PC-3 (cell line): Measurements from ENCODE around the gene SRP68. TPM values are rescaled to one million over a fixed set of nuclear protein-coding genes. Genes with fewer than 3 reads are reported as not detected.

Source experiments
- ATAC-seq: fragments of 200-7000 bp; cut with Tn5 transposase; 2 replicates; pipeline ENCODE4 v1.9.1; 2020; ENCODE audit warnings: mild to moderate bottlenecking, moderate library complexity
- BruUV-seq: library from RNA; stranded (reverse); fragments of 400-500 nt; replicated peaks from 2 replicates; lab custom pipeline; 2021; lab: Mats Ljungman, UMichigan
- CTCF ChIA-PET: fragments of 300-600 bp; sonication (Branson Sonifier 250); formaldehyde crosslinking; loops from one replicate; lab custom pipeline; 2022; ENCODE audit warnings: antibody characterized with exemption; lab: Charles Lee
- POLR2A ChIA-PET: fragments of 300-600 bp; sonication (Branson Sonifier 250); formaldehyde crosslinking; loops from one replicate; lab custom pipeline; 2022; ENCODE audit warnings: antibody characterized with exemption; ENCODE audit not compliant: unreplicated experiment; lab: Charles Lee
- DNase-seq: peaks from one replicate; pipeline ENCODE4 v3.0.0-alpha.2; 2015
- H2AFZ ChIP-seq: fragments of 300-600 bp; sonication (generic); 2 replicates; pipeline ENCODE4 v1.6.0; 2016; ENCODE audit warnings: antibody characterized with exemption, low read length
- H3F3A ChIP-seq: fragments of 300-600 bp; sonication (generic); one replicate; pipeline ENCODE4 v1.6.0; 2017; ENCODE audit warnings: antibody characterized with exemption, low read length, control low read depth, mild to moderate bottlenecking; ENCODE audit not compliant: unreplicated experiment
- H3K27ac ChIP-seq: fragments of 300-600 bp; sonication (generic); 2 replicates; pipeline ENCODE4 v1.5.1; 2016; ENCODE audit warnings: mild to moderate bottlenecking, low read length
- H3K27me3 ChIP-seq: fragments of 300-600 bp; sonication (generic); 2 replicates; pipeline ENCODE4 v1.6.1; 2016; ENCODE audit warnings: low read length, mixed read lengths
- H3K36me3 ChIP-seq: fragments of 300-600 bp; sonication (generic); 2 replicates; pipeline ENCODE4 v1.6.1; 2016; ENCODE audit warnings: low read depth, mixed run types, low read length, mixed read lengths
- H3K4me1 ChIP-seq: fragments of 300-600 bp; sonication (generic); 2 replicates; pipeline ENCODE4 v1.5.1; 2016; ENCODE audit warnings: low read length; ENCODE audit not compliant: insufficient read depth
- H3K4me2 ChIP-seq: fragments of 300-600 bp; sonication (generic); 2 replicates; pipeline ENCODE4 v1.6.0; 2016; ENCODE audit warnings: low read length
- H3K4me3 ChIP-seq: fragments of 300-600 bp; sonication (generic); 2 replicates; pipeline ENCODE4 v1.5.1; 2016; ENCODE audit warnings: mild to moderate bottlenecking, low read length, mixed read lengths
- H3K79me2 ChIP-seq: fragments of 300-600 bp; sonication (generic); 2 replicates; pipeline ENCODE4 v1.6.1; 2017; ENCODE audit warnings: low read length, mixed read lengths
- H3K9ac ChIP-seq: fragments of 300-600 bp; sonication (generic); 2 replicates; pipeline ENCODE4 v1.6.0; 2016; ENCODE audit warnings: mild to moderate bottlenecking, low read length
- H3K9me2 ChIP-seq: fragments of 300-600 bp; sonication (generic); replicated peaks from 2 replicates; pipeline ENCODE4 v1.6.1; 2016; ENCODE audit warnings: mixed run types, low read length, mixed read lengths
- H3K9me3 ChIP-seq: fragments of 300-600 bp; sonication (generic); 2 replicates; pipeline ENCODE4 v1.6.1; 2016; ENCODE audit warnings: low read length, mixed read lengths
- H4K20me1 ChIP-seq: fragments of 300-600 bp; sonication (generic); 2 replicates; pipeline ENCODE4 v1.6.1; 2016; ENCODE audit warnings: low read length, mixed read lengths
- CTCF ChIP-seq: fragments of 300-600 bp; sonication (generic); conservative IDR thresholded peaks from 2 replicates; pipeline ENCODE4 v1.5.1; 2017; ENCODE audit warnings: antibody characterized with exemption, low read depth, mild to moderate bottlenecking, low read length
- EZH2 ChIP-seq: fragments of 300-600 bp; sonication (generic); IDR thresholded peaks from one replicate; pipeline ENCODE4 v1.6.1; 2017; ENCODE audit warnings: antibody characterized with exemption, mild to moderate bottlenecking, low read length; ENCODE audit not compliant: unreplicated experiment
- EZH2phosphoT487 ChIP-seq: fragments of 300-600 bp; sonication (generic); IDR thresholded peaks from 2 replicates; pipeline ENCODE4 v1.6.1; 2018; ENCODE audit warnings: mild to moderate bottlenecking, antibody characterized with exemption, low read length, borderline replicate concordance
- intact Hi-C: fragments of 100-400 bp; cut with micrococcal nuclease; formaldehyde crosslinking; loops from 2 replicates; pipeline ENCODE4 v1.9.0; 2023
- total RNA-seq: library from RNA; depleted of rRNA; stranded (reverse); fragments of >200 nt; gene quantifications from 2 replicates; pipeline ENCODE4 v1.2.3, GENCODE V29; 2014

The SRP68 gene
- total RNA-seq, 1 experiment from 2014 or later: 60.8 TPM

GRCh38 chr17:76040376-76040775, 31.9 kb downstream of the SRP68 start:
- Histone ChIP-seq H3F3A (no peaks in the 10 kb centered on the region), H2AFZ (no peak overlapping the region), H4K20me1 (no peaks in the 10 kb centered on the region), H3K9me3 (no peaks in the 10 kb centered on the region), H3K79me2 (no peaks in the 10 kb centered on the region), H3K4me2 (no peak overlapping the region), H3K27me3 (no peaks in the 10 kb centered on the region), H3K9ac (no peak overlapping the region), H3K4me1 (no peaks in the 10 kb centered on the region), H3K9me2 (no peaks in the 10 kb centered on the region), H3K36me3 (peaks cover 66% of the 10 kb centered on the region), H3K4me3 (no peak overlapping the region), H3K27ac (no peak overlapping the region)
- ChIA-PET CTCF (no interaction called here), POLR2A (no interaction called here)
- no TSS peak for BruUV-seq
- TF ChIP-seq EZH2: no peak
- TF ChIP-seq CTCF: no peak
- TF ChIP-seq EZH2phosphoT487: no peak
- DNase-seq (no peak), ATAC-seq (no peak)
- intact Hi-C loops: no loop called here

- no peak overlapping the region for H3K9ac ChIP-seq
- ATAC-seq (no peak), DNase-seq (no peak)
- H3K4me3 ChIP-seq: no peak overlapping the region
- H2AFZ ChIP-seq: no peak overlapping the region
- no TSS peak for BruUV-seq
- H3K4me2 ChIP-seq: no peak overlapping the region
- H3K36me3 ChIP-seq: peaks cover 55% of the 10 kb centered on the region
- H3F3A ChIP-seq: no peaks in the 10 kb centered on the region
- intact Hi-C loops: no loop called here
- H3K4me1 ChIP-seq: no peaks in the 10 kb centered on the region
- H3K9me3 ChIP-seq: no peaks in the 10 kb centered on the region
- TF ChIP-seq CTCF: no peak
- TF ChIP-seq EZH2: no peak
- TF ChIP-seq EZH2phosphoT487: no peak
- ChIA-PET CTCF (no interaction called here), POLR2A (no interaction called here)
- no peaks in the 10 kb centered on the region for H3K9me2 ChIP-seq
- no peaks in the 10 kb centered on the region for H3K79me2 ChIP-seq
- no peak overlapping the region for H3K27ac ChIP-seq
- no peaks in the 10 kb centered on the region for H4K20me1 ChIP-seq
- no peaks in the 10 kb centered on the region for H3K27me3 ChIP-seq
Measured at GRCh38 chr17:76039121-76039520, 33.2 kb downstream of the SRP68 start.

- Histone ChIP-seq H2AFZ (no peak overlapping the region), H3K36me3 (peaks cover 44% of the 10 kb centered on the region), H3K4me1 (no peaks in the 10 kb centered on the region), H3K9me3 (no peaks in the 10 kb centered on the region), H3K4me2 (no peak overlapping the region), H3K9ac (no peak overlapping the region), H3F3A (no peaks in the 10 kb centered on the region), H3K79me2 (no peaks in the 10 kb centered on the region), H4K20me1 (no peaks in the 10 kb centered on the region), H3K9me2 (no peaks in the 10 kb centered on the region), H3K4me3 (no peak overlapping the region), H3K27me3 (no peaks in the 10 kb centered on the region), H3K27ac (no peak overlapping the region)
- TF ChIP-seq EZH2phosphoT487 (no peak), CTCF (no peak), EZH2 (no peak)
- intact Hi-C loops: no loop called here
- CTCF ChIA-PET: no interaction called here
- POLR2A ChIA-PET: no interaction called here
- no TSS peak for BruUV-seq
- ATAC-seq (no peak), DNase-seq (no peak)
Measured at GRCh38 chr17:76038050-76038449, 34.3 kb downstream of the SRP68 start.
